GM18873 (cell line): Measurements from ENCODE around the gene PYGL.
"Not testable (repeated sequence)": the region's sequence is repeated elsewhere in the genome, so short reads cannot be mapped to it uniquely, and the experiment has no call there.

Experiments used
- ATAC-seq: cut with Tn5 transposase; IDR thresholded peaks from one replicate; pipeline ENCODE4 v1.9.1; 2021; ENCODE audit warnings: mild to moderate bottlenecking, moderate library complexity, moderate number of reproducible peaks; ENCODE audit not compliant: unreplicated experiment, low FRiP score

The PYGL gene

DNA sequence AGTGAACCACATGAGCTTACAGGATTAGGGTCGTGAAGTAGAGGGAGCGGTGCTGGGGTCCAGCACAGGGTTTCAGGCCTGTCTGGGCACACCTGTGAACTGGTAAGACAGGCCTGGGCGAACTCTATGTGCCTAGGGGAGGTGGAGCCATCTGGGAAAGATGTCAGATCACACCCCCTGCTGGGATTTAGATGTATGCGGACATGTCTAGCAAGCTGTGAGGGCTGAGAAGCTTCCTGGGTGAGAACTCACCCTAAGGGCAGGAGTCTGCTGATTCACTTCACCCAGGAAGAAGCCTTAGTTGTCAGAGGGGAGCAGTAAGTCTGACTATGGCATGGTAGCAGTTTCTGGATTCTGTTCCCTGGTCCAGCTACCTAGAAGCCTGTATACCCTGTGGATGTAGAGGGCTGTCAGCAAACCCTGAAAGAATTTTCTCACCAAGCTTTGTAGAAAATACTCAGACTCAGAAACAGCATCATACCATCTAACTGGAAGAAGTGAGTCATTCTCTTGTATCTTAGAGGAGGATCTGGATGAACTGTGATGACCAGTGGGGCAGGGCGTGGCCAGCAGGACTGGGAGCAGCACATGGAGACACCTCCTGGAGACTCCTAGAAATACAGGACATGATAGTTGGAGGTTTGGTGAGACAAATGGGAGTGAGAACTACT lies 11.2 kb upstream of the PYGL start:
- no peak for ATAC-seq

DNA sequence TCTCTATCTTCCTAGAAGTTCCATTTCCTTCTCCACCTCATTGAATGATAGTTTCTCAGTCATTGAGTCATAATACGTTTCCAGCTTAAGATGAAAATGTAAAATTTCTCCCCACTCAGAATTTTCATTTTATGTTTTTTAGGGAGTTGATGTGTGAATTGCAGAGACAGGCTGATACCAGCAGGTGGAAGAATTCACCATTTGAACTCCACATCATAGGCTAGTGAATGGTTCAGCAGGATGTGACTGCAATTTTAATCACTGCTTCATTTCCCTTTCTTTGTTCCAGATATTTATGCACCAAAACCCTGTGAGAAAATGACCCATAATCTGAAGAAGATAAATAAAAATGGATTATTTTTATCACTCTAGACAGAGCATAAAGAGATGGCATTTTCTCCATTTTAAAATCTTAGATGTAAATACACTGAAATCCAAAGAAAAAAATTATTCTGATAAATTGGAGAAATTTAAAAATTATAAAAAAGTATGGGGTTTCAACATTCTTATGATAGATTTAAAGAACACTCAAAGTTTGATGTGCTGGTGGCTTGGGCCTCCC lies 10.6 kb upstream of the PYGL start:
- ATAC-seq: no peak

DNA sequence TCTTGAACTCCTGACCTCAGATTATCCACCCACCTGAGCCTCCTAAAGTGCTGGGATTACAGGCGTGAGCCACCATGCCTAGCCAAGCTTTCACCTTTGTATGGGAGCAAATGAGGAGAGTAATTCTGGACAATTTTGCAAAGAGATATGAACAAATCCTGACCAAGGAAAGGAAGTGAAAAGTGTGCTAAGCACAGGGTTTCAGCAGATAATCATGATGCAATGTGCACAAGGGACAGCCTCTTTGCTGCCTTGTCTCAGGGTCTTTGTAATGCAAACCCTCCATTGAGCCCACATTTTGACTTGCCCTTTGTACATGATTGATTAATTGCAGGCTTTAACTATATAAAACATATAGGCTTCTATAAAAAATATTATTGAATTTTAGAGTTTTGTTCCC lies 9.2 kb upstream of the PYGL start:
- no peak for ATAC-seq

DNA sequence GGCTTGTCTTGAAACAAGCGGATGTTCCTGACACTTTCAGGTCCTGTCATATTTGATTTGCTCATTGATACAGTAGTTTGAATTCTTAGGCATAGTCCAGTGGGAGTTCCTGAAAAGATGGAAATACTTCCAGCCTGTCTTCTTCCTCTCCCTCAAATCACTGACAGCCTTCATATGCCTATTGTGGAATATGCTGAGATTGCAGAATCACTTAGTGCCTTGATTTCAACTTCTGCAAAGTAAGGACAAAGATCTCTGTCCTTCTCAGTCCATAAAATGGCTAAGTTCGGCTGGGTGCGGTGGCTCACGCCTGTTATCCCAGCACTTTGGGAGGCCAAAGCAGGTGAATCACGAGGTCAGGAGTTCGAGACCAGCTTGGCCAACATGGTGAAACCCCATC lies 6.7 kb upstream of the PYGL start:
- no peak for ATAC-seq

DNA sequence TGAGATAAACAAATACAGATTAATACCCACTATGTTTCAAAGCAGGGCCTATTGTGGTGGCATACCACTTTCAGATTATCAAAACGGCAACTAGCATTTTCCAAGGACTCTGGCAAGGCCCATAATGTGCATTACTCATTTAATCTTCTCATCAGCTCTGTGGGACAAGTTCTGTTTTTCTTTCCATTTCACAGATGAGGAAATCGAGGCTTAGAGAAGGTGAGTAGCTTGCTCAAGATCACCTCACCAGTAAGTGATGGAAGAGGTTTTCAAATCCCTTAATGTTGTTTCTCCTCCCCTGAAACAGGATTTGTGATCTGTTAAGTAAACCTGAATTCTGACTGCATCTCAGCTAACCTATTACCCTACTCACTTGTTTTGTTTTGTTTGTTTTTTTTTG lies 3.9 kb upstream of the PYGL start:
- ATAC-seq: no peak

- ATAC-seq: no peak
These were observed 3.2 kb upstream of the PYGL start for GRCh38 chr14:50947446-50947845.

GRCh38 chr14:50946234-50946935 lies 2.1 kb upstream of the PYGL start:
- no peak for ATAC-seq

- ATAC-seq: no peak
These were observed 547 bp upstream of the PYGL start for GRCh38 chr14:50944647-50945413.

- ATAC-seq: no peak
These were observed 881 bp downstream of the PYGL start for GRCh38 chr14:50943261-50943942.

DNA sequence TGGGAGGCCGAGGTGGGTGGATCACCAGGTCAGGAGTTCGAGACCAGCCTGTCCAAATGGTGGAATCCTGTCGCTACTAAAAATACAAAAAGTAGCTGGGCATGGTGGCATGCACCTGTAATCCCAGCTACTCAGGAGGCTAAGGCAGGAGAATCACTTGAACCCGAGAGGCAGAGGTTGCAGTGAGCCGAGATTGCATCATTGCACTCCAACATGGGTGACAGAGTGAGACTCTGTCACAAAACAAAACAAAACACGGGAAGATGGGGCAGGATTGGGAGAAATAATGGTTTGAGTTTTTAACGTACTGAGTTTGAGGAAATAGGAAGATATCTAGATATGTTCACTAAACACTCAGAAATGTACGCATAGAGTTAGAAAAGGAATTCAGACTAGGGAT lies 2.6 kb downstream of the PYGL start:
- ATAC-seq: not testable (repeated sequence)

GRCh38 chr14:50941151-50941550 lies 3.1 kb downstream of the PYGL start:
- no peak for ATAC-seq

GRCh38 chr14:50937800-50938199 lies 6.5 kb downstream of the PYGL start:
- no peak for ATAC-seq

- ATAC-seq: no peak
These were observed 7.0 kb downstream of the PYGL start for GRCh38 chr14:50937325-50937724.

DNA sequence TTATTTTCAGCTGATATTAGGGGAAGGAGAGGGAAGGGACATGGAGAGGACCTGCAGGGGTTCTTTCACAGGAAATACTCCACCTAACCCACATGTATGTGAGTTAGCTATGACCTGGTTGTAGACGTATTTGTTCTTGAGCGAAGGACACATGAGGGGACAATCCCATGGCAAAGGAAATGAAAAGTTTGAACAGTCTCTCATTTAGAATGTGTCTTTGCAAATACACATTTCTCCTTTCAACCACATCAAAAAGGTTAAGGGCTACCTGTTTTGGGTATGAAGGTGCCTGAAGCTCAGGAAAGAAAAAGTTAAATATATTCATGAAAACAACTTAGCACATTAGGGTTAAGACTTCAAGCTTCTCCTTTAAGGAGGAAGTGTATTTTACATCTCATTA lies 7.4 kb downstream of the PYGL start:
- ATAC-seq: no peak

DNA sequence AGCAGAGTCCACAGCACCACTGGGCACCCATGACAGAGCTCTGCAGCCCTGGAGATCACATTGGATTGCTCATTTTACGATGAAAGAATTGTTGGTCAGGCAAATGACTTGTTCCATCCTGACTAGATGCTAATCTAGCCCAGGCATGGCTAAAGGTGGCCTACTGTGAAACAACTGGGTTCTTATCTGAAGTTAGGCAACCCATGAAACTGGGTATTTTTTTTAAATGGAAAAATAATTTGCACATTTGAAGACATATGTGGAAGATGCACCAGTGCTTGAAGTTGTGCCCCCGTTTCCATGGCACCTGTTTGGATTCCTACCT lies 8.3 kb downstream of the PYGL start:
- no peak for ATAC-seq

DNA sequence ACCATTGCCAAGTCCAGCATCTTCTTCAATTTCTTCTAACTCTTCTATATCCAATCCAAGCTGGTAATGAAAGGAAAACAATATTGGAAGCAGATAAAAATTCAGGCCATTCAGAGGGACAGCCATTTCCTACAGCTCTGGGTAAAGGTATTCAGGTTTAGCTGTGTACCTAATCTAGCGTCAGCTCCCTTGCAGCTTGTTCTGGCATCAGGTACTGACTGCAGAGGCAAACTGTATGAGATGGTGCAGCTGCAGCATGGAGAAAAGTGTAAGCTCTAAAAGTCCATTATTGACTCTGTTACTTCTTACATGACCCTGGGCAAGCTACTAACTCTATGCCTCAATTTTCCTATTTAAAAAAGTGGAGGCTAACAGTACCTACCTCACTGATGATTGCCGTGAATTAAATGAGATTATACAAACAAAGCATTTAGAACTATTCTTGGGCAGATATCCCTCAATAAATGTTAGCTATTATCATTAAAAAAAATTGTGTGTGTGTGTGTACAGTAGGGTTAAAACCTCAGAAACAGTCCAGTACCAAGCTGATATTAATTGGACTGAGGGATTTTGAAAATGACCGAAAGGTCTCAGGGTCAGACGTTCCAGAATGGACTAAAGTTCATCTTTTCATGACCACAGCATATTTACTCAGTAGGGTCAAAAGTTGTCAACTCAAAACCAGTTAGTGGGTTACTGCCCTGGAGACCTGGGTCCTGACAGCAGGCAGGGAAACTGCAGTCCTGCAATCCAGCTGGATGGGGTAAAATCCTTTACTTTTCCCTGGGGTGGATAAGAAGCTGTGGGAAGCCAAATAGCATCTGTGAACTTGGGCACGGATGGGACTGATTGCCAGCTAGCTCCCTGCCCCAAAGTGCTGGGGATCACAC lies 8.9 kb downstream of the PYGL start:
- ATAC-seq: no peak

- ATAC-seq: no peak
These were observed 11.4 kb downstream of the PYGL start for GRCh38 chr14:50932592-50933495.

GRCh38 chr14:50932156-50932555 lies 12.1 kb downstream of the PYGL start:
- ATAC-seq: no peak

DNA sequence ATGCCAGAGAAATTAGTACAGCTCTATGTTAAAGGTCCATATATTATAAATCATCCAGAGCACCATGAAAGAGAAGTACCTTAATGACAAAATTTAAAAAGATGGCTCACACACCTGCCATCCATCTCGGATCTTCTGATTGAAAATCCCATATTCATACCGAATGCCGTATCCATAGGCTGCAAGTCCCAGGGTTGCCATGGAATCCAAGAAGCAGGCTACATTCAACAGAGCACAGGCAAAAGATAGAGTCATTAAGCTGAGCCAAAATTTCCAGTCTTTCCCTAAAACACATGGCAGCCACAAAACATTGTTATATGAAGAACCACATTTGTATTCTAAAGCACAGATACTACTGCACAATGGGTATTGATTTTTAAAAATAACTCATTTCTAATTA lies 12.7 kb downstream of the PYGL start:
- ATAC-seq: no peak
